ENCODE data around the gene GLT8D2.

GLT8D2 gene, protein sequence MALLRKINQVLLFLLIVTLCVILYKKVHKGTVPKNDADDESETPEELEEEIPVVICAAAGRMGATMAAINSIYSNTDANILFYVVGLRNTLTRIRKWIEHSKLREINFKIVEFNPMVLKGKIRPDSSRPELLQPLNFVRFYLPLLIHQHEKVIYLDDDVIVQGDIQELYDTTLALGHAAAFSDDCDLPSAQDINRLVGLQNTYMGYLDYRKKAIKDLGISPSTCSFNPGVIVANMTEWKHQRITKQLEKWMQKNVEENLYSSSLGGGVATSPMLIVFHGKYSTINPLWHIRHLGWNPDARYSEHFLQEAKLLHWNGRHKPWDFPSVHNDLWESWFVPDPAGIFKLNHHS

DNA sequence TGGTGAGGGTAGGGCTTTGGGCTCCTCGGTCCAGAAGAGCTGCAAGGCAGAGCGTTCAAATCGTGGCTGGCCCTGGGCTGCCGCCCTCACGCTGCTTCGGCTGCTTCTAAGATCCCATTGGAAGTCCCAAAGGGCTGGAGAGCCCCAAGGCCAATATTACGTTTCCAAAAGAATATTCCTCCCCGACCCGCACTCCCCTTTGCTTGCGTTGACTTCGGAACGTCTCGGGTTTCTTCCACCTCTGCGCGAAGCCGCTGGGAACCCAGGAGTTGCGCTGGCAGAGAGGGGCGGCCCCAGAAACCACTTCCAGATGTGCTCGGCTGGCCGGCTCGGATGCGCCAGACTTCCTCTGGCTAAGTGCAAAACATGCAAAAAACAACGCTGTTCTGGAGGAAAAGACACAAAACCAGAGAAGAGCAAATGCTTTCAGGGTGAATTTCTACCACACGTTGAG, at the start of gene GLT8D2:
Gene GLT8D2, minus strand, starts transcription at position 285 of the 454 bp plus-strand sequence. CDS start 30,539 bp downstream, outside the sequence.
- DNase-seq = peak in 1 of 56 donors; percentile 2

DNA sequence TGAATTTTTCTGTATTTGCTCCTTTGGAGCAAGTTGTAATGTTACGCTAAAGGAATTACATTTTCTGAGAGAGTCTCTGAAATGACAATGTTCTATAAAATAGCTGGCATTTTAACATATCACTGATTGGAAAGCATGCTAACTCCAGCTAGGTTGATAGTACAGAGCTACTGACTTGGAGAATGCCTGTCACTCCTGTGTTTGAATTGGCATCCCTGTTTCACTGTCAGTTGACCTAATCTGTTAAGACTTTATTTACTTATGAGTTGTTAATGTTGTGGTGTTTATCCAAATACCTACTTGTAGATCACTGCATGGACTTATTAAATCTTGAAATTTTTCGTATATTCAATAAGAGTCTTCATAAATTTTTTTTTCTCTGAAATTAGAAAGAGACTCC, 48.0 kb upstream of the GLT8D2 start:
- DNase-seq = no peak

DNA sequence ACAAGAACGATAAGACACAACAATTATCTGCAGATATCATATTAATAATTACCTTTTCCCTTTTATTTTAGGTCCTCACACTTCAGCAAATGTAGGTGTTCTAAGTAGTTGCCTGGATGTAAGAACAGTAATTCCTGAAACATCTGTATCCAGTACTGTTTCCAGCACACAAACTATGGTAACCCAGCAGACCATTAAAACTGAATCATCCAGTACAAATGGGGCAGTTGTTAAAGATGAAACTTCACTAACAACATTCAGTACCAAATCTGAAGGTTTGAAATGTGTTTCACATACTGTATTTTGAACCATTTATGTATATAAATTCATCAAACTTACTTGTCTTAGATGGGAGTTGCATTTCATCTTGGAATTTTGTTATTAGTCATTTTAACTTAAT, 45.3 kb upstream of the GLT8D2 start:
- DNase-seq = no peak

DNA sequence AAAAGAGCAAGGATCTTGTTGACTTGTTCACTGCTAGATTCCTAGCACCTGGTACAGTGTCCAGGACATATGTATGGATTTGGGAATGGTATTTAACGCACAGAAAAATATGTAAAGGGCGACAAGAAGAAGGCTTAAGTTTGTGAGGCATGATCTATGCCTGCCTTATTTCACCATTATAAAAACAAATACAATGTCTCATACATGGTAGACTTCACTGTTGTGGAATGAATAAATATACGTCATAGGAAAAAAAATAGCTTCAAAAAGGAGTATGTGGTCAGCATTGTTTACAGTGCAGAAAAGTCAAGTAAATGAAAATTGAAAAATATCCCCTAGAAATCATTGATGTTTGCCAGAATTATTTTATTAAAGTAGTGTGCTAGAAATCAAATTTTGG, 44.3 kb upstream of the GLT8D2 start:
- no peak for DNase-seq

DNA sequence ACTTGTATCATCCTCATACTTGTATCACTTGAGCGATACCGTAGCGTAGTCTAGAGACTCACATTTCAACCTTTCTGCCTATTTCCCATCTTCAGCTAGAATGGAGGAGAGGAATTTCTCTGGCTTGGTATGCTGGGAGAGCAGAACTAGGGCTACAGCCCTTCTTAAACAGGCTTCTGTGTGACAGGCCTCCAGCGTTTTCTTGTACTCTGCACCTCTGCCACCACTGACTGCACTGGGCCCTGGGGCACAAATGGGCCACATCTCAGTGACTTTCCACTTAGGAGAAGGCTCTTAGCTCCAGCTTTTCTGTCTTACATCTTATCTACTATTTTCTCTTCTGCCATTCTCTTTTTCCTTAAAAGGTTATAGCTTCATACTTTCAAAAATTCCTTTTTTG, 41.1 kb upstream of the GLT8D2 start:
- no peak for DNase-seq

DNA sequence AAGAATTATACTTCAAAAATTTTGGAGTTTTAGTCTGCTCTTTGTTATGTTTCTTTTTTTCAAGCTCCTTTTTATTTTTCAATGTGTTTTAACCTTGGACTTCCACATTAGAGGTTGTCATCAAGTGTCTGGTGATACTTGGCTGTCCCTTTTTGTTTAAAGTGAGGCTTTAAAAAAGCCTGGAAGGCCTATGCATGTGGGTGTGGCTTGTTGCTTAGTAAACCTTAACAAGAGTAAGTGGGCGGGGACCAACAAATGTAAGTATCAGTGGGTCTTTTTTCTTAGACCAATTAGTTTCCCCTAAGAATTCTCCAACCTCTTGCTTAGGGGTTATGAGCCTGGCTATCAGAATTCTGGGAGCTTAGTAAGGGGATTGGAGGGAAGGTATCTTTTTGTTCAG, 40.7 kb upstream of the GLT8D2 start:
- DNase-seq = no peak

DNA sequence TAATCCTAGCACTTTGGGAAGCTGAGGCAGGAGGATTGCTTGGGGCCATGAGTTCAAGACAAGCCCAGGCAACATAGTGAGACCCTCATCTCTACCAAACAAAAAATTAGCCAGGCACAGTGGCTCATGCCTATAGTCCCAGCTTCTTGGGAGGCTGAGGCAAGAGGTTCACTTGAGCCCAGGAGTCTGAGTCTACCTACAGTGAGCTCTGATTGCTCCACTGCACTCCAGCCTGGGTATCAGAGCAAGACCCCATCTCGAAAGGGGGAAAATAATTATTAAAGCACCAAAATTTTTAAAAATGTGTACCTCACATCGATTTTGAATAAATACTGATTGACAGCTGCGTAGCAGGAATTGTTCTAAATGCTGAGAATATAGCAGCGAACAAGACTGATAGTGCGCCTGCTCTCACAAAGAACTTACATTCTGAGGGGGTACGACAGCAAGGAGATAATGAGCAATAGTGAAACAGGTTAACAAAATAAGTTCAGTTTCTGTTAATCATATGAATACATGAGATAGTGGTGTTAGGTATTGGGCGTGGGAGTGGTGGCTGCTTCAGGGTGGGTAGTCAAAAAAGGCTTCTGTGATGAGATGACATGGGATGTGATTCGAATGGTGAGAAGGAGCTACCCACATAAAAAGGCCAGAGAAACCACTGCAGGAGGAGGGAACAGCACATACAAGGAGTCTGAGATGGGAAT, 33.9 kb upstream of the GLT8D2 start:
- no peak for DNase-seq

DNA sequence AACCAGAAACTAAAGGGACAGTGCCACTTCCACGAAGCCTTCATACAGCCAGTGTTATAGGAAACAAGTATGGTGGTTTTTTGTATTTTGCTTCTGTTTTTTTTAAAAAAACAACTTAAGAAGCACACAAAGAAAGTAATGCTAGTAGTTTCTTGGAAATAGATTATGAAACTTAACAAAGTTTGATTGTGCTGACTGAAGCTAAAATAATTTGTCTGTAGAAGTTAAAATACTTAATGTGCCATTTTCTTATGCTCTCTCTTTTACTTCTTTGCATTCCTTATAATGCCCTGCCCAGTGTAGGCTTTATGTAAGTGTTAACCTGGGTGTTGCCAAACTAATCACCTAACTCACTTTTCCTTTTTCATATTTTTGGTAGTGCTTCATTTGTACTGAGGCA, 30.8 kb upstream of the GLT8D2 start:
- no peak for DNase-seq

DNA sequence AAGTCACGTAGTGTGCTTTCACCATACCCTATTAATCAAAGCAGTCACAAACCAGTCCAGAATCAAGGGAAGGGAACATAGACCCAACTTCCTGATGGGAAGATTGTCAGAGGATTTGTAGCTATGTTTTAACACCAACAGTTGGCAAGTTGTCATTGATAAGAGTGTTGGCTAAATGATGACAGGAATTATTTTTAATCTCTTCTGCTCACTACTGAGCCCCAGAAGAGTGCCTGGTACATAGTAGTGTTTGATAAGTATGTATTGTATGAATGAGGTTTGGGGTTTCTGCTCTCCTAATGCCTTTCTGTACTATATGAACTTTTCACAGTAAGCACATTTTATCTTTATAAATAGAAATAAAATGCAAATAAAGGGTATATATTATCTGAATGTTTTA, 29.0 kb upstream of the GLT8D2 start:
- DNase-seq = no peak

DNA sequence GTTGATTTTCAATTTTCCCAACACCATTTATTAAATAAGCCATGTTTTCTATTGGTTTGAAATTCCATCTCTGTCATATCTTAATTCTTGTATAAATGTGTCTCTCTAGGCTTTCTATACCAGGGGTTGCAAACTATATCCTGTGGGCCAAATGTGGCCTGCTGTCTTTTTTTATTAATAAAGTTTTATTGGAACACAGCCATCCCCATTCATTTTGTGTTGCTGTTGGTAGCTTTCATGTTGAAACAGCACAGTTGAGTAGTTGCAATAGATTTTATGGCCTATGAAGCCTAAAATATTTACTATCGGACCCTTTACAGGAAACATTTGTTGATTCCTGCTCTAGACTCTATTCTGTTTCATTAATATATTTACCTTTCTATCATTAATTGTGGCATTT, 23.7 kb upstream of the GLT8D2 start:
- no peak for DNase-seq

DNA sequence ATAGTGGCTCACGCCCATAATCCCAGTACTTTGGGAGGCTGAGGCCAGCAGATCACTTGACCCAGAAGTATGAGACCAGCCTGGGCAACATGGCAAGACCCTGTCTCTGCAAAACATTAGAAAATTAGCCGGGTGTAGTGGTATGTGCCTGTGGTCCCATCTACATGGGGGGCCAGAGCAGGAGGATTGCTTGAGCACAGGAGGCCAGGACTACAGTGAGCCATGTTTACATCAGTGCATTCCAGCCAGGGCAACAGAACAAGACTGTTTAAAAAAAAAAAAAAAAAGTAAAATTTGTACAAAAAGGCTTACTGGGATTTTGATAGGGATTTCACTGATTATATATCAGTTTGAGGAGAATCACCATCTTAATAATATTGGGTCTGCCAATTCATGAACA, 22.1 kb upstream of the GLT8D2 start:
- no peak for DNase-seq

DNA sequence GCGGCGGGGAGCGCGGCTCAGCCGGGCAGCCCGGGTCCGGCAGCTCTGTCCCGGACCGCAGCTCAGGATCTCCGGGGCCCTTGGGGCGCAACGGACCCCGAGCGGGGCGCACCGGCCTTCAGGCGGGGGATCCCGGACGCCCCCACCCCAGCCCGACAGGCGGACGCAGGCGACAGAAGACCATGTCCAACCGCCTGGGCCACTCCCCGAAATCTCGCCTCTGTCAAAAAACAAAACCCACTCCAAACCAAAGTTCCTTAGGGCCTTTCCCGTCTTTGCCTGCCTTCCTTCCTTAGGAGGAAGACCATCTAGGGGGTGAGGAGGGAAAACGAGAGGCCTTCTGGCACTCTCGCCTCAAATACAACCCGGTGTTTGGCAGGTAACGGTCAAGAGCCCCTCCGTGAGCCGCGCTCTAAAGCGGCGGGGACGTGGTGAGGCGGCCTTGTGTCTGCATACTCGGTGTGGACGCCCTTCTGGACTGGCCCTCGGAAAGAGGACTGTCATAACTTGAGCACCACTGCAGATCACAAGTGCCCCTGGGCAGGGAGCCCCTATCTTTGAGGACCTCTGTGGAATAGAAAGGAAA, 14.9 kb upstream of the GLT8D2 start:
- peak in 15 of 56 donors; percentile 4 to 59 (median 35) for DNase-seq

DNA sequence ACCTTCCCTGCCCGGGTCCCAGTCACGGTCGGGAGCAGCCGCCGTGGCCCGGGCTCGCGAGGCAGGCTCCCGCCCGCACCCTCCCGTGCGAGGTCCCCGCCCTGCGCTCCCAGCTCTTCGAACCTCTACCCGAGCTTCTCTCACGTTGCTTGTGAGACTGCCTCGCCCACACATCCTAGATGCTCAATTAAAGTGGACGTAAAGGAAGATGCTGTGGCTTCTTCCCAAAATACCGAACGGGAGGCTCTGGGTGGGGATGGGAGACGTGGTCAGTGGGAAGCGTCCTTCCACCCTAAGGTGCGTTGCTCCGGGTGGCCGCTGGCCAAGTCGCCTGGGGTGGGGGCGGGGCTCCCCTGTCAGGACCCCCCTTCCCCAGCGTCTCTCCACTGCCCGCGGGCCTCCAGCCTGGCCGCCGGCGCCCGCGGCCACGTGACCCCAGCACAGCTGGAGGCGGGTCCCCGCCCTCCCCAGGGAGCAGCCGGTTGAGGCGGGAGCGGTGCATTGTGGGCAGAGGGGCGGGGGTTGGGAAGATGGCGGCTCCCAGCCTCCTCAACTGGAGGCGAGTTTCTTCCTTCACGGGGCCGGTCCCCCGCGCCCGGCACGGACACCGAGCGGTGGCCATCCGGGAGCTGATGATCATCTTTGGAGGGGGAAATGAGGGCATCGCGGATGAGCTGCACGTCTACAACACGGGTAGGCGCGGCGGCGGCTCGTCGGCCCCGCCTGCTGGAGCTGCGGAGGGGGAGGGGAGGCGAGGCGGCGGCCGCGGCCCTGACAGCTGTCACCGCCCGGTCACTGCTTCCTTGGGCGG, 14.2 kb upstream of the GLT8D2 start, which contains the start of gene HCFC2:
Gene HCFC2, plus strand, starts transcription at position 501 of the 811 bp plus-strand sequence. Its CDS starts 30 bp downstream, at position 531.
- peak; percentile 47 to 94 (median 86) for DNase-seq

DNA sequence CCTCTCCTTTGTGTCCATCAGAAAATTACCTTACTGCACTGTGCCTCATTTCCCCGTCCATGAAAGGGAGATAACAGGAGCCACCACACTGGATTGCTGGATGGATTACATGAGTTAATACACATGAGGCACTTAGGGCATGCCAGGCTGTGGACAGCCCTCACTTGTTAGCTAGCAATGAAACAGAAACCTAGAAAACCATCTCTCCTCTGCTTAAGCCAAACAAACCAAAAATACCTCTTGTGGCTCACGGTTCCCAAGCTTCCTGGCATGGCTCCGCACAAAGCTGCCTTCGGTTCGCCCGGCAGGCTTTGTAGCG, 13.7 kb upstream of the GLT8D2 start:
- peak in 2 of 56 donors; percentile 27 to 34 for DNase-seq

DNA sequence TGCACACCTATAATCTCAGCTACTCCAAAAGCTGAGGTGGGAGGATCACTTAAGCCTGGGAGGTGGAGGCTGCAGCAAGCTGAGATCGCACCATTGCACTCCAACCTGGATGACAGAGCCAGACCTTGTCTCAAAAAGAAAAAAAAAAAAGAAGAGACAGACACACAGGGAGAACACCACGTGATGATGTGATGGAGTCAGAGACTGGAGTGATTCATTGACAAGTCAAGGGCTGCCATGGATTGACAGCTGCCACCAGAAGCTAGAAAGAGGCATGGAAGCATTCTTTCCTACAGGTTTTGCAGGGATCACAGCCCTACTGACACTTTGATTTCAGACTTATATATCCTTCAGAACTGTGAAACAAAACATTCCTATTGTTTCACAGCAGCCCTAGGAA, 10.8 kb upstream of the GLT8D2 start:
- no peak for DNase-seq

DNA sequence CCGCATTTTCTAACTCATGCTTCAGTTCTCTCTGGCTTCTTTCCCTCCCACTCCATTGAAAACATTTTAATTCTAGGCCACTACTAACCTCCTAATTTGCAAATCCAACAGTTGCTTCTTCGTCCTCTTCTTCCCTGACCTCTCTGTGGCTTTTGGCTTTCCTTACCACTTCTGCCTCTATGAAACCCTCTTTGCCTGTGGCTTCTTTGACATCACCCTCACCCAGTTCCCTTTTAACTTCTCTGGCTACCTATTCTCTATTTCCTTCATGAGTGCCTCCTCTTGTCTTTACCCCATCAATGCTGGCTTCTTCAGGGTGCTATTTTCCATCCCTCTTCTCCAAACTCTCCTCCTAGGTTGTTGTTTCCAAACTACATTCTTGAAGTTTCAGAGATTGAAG, 10.0 kb upstream of the GLT8D2 start:
- no peak for DNase-seq

DNA sequence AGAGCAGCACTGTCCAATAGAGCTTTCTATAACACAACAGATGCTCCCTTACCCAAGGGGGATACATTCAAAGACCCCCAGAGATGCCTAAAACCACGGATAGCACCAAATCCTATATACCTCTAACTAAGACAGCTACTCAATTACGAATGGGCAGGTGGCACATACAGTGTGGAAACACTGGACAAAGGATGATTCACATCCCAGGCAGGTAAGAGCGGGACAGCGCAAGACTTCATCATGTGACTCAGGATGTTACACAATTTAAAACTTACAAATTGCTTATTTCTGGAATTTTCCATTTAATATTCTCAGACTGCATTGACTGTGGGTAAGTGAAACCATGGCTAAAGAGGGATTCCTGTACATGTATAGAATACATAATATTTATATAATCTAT, 8.8 kb upstream of the GLT8D2 start:
- no peak for DNase-seq

DNA sequence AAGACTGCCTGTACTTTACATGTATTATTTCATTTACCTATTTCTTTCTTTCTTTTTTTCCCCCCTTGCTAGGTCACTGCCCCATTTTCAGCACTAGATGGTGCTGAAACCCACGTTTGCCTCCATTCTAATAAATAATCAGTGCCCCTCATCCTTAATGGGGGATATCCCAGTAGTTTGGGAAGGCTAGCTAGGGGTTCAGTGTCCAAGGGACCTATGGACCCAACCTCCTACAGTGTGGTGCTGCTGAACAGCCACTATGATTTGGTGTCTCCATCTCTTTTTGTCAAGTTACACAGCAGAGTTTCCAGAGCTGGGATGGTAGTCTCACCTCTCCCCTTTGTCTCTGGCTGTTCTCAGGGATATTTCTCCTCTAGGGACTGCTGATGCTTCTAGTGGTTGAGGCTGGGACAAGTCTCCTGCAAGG, 7.8 kb upstream of the GLT8D2 start:
- no peak for DNase-seq

DNA sequence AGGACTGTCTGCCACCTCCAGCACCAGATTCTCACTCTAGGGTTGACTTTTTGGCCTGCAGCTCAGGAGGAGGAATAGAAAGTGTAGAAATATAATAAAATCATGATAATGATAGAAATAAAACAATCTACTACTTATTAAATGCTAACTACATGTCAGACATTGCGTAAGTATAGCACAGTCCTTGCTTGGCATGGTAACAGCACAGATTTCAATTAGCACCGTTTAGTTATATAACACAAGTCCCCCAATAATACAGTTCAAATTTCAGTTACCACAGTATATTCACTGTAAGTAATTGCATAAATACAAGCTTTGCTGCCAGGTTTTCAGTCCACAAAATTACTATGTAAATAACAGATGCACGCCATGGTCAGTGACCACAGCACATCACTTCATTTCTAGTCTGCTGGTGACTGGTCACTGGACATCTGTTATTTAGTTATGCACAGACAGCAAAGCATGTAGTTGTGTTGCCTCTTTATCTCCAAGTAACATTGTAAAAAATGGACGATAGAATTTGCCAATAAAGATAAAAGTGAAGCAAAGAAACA, 6.5 kb upstream of the GLT8D2 start:
- no peak for DNase-seq

DNA sequence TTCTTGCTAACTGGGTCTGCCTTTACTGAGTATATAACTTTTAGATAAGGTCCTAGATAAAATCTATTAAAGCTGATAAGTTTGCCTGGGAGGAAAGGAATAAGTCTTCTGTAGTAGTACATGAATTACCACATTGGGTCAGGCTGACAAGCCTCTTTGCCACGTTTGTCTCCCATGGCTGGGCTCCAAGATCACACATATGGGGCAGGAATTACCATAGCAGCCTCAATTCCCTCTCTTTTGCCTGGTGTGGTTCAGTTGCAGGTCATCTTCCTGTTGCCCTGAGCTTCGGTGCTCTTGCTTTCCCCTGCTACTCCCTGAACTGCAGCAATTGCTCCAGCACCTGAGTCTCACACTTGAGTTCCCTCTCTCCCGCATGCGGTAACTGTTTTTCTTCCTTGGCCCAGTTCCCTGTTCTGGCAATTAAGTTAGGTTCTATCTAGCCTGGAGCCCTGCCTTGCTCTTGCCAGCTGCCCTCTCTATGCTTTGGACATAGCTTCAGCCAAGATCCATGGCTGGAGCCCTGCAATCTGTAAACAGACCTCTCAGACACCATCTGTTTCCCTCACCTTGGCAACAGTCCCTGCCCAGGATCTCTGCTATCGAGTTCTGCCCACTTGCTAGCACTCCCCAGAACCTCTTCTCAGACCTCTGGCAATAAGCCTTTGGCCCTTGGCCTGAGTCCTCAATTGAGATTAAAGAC, 5.8 kb upstream of the GLT8D2 start:
- peak in 1 of 56 donors; percentile 24 for DNase-seq
